ENCODE results near the gene LRRC31.

LRRC31 gene

GRCh38 chr3:169901453-169901852, 31.7 kb upstream of the LRRC31 start:
- H3K27ac ChIP-seq: no peak overlapping the region
- TF ChIP-seq, protein P1, sequence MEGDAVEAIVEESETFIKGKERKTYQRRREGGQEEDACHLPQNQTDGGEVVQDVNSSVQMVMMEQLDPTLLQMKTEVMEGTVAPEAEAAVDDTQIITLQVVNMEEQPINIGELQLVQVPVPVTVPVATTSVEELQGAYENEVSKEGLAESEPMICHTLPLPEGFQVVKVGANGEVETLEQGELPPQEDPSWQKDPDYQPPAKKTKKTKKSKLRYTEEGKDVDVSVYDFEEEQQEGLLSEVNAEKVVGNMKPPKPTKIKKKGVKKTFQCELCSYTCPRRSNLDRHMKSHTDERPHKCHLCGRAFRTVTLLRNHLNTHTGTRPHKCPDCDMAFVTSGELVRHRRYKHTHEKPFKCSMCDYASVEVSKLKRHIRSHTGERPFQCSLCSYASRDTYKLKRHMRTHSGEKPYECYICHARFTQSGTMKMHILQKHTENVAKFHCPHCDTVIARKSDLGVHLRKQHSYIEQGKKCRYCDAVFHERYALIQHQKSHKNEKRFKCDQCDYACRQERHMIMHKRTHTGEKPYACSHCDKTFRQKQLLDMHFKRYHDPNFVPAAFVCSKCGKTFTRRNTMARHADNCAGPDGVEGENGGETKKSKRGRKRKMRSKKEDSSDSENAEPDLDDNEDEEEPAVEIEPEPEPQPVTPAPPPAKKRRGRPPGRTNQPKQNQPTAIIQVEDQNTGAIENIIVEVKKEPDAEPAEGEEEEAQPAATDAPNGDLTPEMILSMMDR (conservative IDR thresholded peaks at IDR 0.05): no peak
- no peak for TF ChIP-seq ZFX (IDR thresholded peaks at IDR 0.05)

DNA sequence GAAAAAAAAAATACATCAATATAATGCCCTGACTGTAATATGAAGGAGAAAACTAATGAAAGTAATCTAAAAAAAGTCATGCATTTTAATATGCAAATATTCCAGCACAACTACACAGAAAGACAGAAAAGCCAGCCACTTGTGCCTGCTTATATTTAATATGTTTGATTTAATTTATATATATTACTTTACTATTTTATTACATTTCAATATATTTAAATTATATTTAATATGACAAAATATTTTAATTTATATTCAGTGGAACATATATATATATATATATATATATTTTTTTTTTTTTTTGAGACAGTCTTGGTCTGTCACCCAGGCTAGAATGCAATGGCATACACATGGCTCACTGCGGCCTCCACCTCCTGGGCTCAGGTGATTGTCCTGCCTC, 27.5 kb upstream of the LRRC31 start:
- no peak for TF ChIP-seq ZFX (IDR thresholded peaks at IDR 0.05)
- TF ChIP-seq, protein P1 (conservative IDR thresholded peaks at IDR 0.05): no peak

GRCh38 chr3:169895072-169895471, 25.3 kb upstream of the LRRC31 start:
- no peak for TF ChIP-seq ZFX (IDR thresholded peaks at IDR 0.05)
- TF ChIP-seq, protein P1 (conservative IDR thresholded peaks at IDR 0.05): no peak
- H3K27ac ChIP-seq: no peak overlapping the region

More for the DNA sequence above, 27.5 kb upstream of the LRRC31 start:
- no peak overlapping the region for H3K27ac ChIP-seq

GRCh38 chr3:169894110-169894509, 24.4 kb upstream of the LRRC31 start:
- TF ChIP-seq ZFX (IDR thresholded peaks at IDR 0.05): no peak
- TF ChIP-seq, protein P1 (conservative IDR thresholded peaks at IDR 0.05): no peak
- H3K27ac ChIP-seq: no peak overlapping the region

GRCh38 chr3:169891886-169892285, 22.2 kb upstream of the LRRC31 start:
- H3K27ac ChIP-seq: no peak overlapping the region

GRCh38 chr3:169886671-169887070, 16.9 kb upstream of the LRRC31 start:
- TF ChIP-seq, protein P1 (conservative IDR thresholded peaks at IDR 0.05): no peak
- TF ChIP-seq ZFX (IDR thresholded peaks at IDR 0.05): no peak
- H3K27ac ChIP-seq: no peak overlapping the region

More at GRCh38 chr3:169891886-169892285, 22.2 kb upstream of the LRRC31 start:
- TF ChIP-seq, protein P1 (conservative IDR thresholded peaks at IDR 0.05): no peak
- no peak for TF ChIP-seq ZFX (IDR thresholded peaks at IDR 0.05)

- H3K27ac ChIP-seq: no peak overlapping the region
- no peak for TF ChIP-seq ZFX (IDR thresholded peaks at IDR 0.05)
- TF ChIP-seq, protein P1 (conservative IDR thresholded peaks at IDR 0.05): no peak
Measured at GRCh38 chr3:169880576-169881250, 11.0 kb upstream of the LRRC31 start.
